Pancreas (tissue), 10 donors: ENCODE results near the gene PKD1L1. TPM values are rescaled to one million over a fixed set of nuclear protein-coding genes. Genes with fewer than 3 reads are reported as not detected.
A peak's percentile ranks its signal among the peaks of the same experiment; 100 is the strongest.

Source experiments
- ATAC-seq, 4 donors: fragments of 200-7000 bp; cut with Tn5 transposase; one replicate each; pipeline versions ENCODE4 v1.8.0 to v1.9.1; 2020; ENCODE audit warnings: mild to moderate bottlenecking in 4 of 4, moderate library complexity in 4 of 4
- DNase-seq, 6 donors: peaks; one replicate each; pipeline ENCODE4 v3.0.0-alpha.2; 2020
- FAIRE-seq: peaks from 2 replicates; lab custom pipeline; 2012; peaks lifted over from hg19 to GRCh38; lab: Jason Lieb, UNC
- H3K27ac ChIP-seq, 4 donors: fragments of 200-600 bp; sonication (generic); 1 replicate in 3 of 4; 2 replicates in 1 of 4; pipeline versions ENCODE4 v1.5.0 to v1.8.0; 2020
- H3K27me3 ChIP-seq, 4 donors: fragments of 200-600 bp; one replicate each; pipeline ENCODE4 v1.8.0; 2021
- H3K36me3 ChIP-seq, 3 donors: fragments of 200-600 bp; sonication (generic) in 1 of 3; one replicate each; pipeline versions ENCODE4 v1.5.0 to v1.8.0; 2020 to 2021
- H3K4me1 ChIP-seq, 3 donors: fragments of 200-600 bp; one replicate each; pipeline ENCODE4 v1.8.0; 2021
- H3K4me3 ChIP-seq, 4 donors: fragments of 200-600 bp; sonication (generic) in 2 of 4; one replicate each; pipeline versions ENCODE4 v1.5.0 to v1.8.0; 2020 to 2021
- H3K9me3 ChIP-seq, 4 donors: fragments of 200-600 bp; one replicate each; pipeline ENCODE4 v1.8.0; 2021
- CTCF ChIP-seq, 4 donors: fragments of 200-600 bp; sonication (generic) in 3 of 4; IDR thresholded peaks; one replicate each; pipeline versions ENCODE4 v1.5.0 to v1.8.0; 2021; ENCODE audit warnings: antibody characterized with exemption in 4 of 4
- WGBS, 2 donors: extraction: QIAGEN DNeasy Blood & Tissue Kit; methylation state at CpG; one replicate each; pipeline ENCODE4 v1.1.7; 2013; 5-methylcytosine and 5-hydroxymethylcytosine counted together
- intact Hi-C, 3 donors: fragments of 100-400 bp; cut with DNase I; formaldehyde crosslinking; loops; one replicate each; pipeline versions ENCODE4 v1.11.1 to v1.14.2; 2022
- polyA plus RNA-seq, 2 donors: library from polyadenylated mRNA; stranded (reverse); fragments of 200-250 nt; gene quantifications; one replicate each; pipeline ENCODE4 v1.2.3, GENCODE V29; 2013
- total RNA-seq, 6 donors: library from RNA; stranded (reverse); fragmentation: NEBNext Ultra II Directional in 4 of 6; extraction: Animal tissue kit (Norgen Biotek cat#: 25700) in 4 of 6; gene quantifications; one replicate each; pipeline versions ENCODE4 v1.2.1 to v1.2.4, GENCODE V29; 2021 to 2023
- donor health status: healthy with polysubstance abuse.
- donor health status: DM: no; HTN: no; CAD: no; lungs with moderate emphysema.
- donor health status: DM: no; HTN: no; CAD: no.
- donor health status: control.
- donor health status: control.
- donor health status: Bipolar disorder and iron deficiency.
- donor health status: DM: yes; HTN: yes; CAD: no.
- donor health status: DM: no; HTN: no; CAD: no.
- donor health status: DM: no; HTN: no; CAD: no.
- donor health status: DM: yes; HTN: yes; CAD: no.

The PKD1L1 gene
- total and polyA plus RNA-seq, 8 donors = 0.03 to 0.54 (median 0.13) TPM

DNA sequence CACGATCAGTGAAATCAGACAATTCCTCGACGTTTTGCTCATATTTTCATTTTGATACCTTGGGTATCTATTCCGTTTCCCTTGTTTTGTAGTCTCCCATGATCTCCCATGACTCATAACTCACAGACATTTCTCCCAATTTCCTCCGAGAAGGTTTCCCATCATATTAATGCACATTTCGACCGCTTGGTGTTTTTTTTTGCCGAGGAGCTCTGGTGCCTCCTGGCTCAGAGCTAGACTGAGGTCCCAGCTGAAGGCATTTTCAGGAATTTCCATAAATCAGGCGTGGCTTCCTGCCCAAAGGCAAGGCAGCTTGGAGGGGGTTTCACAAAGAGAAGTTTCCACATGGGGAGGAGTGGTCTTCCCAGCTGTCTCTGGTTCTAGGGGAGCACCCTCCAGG lies 218.1 kb downstream of the PKD1L1 start:
- H3K36me3 ChIP-seq = no peaks in the 10 kb centered on the region
- TF ChIP-seq CTCF (IDR thresholded peaks at IDR 0.05) = no peak
- H3K4me3 ChIP-seq = no peak overlapping the region
- ATAC-seq (no peak), FAIRE-seq (no peak), DNase-seq (no peak)
- no peaks in the 10 kb centered on the region for H3K27me3 ChIP-seq
- no peak overlapping the region for H3K27ac ChIP-seq
- intact Hi-C loops = no loop called here
- WGBS, 2 donors = 80 to 94% methylated on average over 9 of the region's 9 CpGs
- H3K9me3 ChIP-seq = no peaks in the 10 kb centered on the region
- no peaks in the 10 kb centered on the region for H3K4me1 ChIP-seq

- Histone ChIP-seq H3K4me1 (no peaks in the 10 kb centered on the region), H3K9me3 (no peaks in the 10 kb centered on the region), H3K4me3 (no peak overlapping the region), H3K27ac (no peak overlapping the region), H3K27me3 (no peaks in the 10 kb centered on the region), H3K36me3 (no peaks in the 10 kb centered on the region)
- peak in 3 of 4 donors; percentile 28 to 46 (median 29) for ATAC-seq
- no peak for FAIRE-seq
- TF ChIP-seq CTCF (IDR thresholded peaks at IDR 0.05) = no peak
- 89 to 92% methylated on average over 3 of the region's 3 CpGs for WGBS, 2 donors
- no peak for DNase-seq
- intact Hi-C loops = no loop called here
These were observed 222.1 kb downstream of the PKD1L1 start for GRCh38 chr7:47726047-47726726.

DNA sequence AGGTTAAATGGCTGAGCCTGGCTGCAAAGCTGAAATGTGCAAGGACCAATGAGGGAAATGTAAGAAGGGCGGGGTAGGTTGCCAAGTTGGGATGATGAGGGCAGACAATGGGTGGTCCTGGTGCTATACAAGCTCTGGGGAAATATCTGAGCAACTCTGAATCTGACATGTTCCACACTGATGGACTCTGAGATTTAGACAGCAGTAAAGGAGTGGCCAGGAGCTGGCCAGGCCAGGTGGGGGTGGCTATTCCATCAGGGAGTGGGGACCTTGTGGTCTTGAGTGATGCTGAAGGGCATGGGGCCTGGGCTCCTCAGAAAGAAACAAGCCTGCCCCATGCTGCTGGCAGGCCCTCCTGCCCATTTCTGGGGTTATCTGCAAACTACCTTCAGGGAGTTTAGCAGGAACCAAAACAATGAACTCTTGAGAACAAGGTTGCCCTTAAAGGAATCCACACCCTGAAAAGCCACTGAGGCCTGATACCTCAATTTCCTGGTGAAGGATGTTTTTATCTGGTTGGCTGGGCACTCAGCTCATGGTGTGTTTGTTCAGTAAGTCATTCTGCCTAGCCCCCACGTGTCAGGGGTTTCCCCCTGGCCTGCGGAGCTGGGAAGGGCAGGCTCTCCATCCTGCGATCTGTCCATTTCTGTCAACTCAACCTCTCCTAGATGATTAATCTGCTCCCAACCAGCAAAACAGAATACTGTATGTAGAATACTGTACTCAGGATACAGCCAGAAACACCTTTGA lies 223.1 kb downstream of the PKD1L1 start:
- 64 to 74% methylated on average over 4 of the region's 4 CpGs for WGBS, 2 donors
- FAIRE-seq = no peak
- ATAC-seq = peak in 3 of 4 donors; percentile 77 to 85 (median 78)
- intact Hi-C loops = no loop called here
- H3K27me3 ChIP-seq = no peaks in the 10 kb centered on the region
- no peak for DNase-seq
- no peak overlapping the region for H3K27ac ChIP-seq
- no peak for TF ChIP-seq CTCF (IDR thresholded peaks at IDR 0.05)
- H3K36me3 ChIP-seq = no peaks in the 10 kb centered on the region
- H3K4me3 ChIP-seq = no peak overlapping the region
- H3K4me1 ChIP-seq = peaks cover 0 to 5% (median 0%) of the 10 kb centered on the region in 3 donors
- no peaks in the 10 kb centered on the region for H3K9me3 ChIP-seq

Other genes with a start within 250 kb of the PKD1L1 start
- 10 to 100 TPM; 12.0 to 16.3 (median 14.2) TPM for gene HUS1, start 31.1 kb upstream of the PKD1L1 start, total RNA-seq
- 1 to 10 TPM; 4.6 to 8.1 TPM for gene HUS1, start 31.1 kb upstream of the PKD1L1 start, polyA plus RNA-seq
- not detected for gene SUN3, start 80.6 kb upstream of the PKD1L1 start, total RNA-seq
- gene SUN3, start 80.6 kb upstream of the PKD1L1 start, polyA plus RNA-seq = not detected
- not detected for gene C7orf57, start 87.1 kb upstream of the PKD1L1 start, total RNA-seq
- not detected for gene C7orf57, start 87.1 kb upstream of the PKD1L1 start, polyA plus RNA-seq
- 10 to 100 TPM in 1 of 6 donors, 1 to 10 TPM in 5; 2.6 to 13.6 (median 7.4) TPM for gene UPP1, start 140.8 kb upstream of the PKD1L1 start, total RNA-seq
- 10 to 100 TPM; 20.0 to 36.3 TPM for gene UPP1, start 140.8 kb upstream of the PKD1L1 start, polyA plus RNA-seq
- 1 to 10 TPM in 1 of 6 donors, under 1 TPM in 5; 0.05 to 1.5 (median 0.40) TPM for gene ABCA13, start 223.0 kb upstream of the PKD1L1 start, total RNA-seq
- under 1 TPM; under 0.01 to 0.33 TPM for gene ABCA13, start 223.0 kb upstream of the PKD1L1 start, polyA plus RNA-seq